GM18867 (cell line): ENCODE results near the gene RBMS3.
"Not testable (repeated sequence)": the region's sequence is repeated elsewhere in the genome, so short reads cannot be mapped to it uniquely, and the experiment has no call there.

Source experiments
- ATAC-seq: cut with Tn5 transposase; IDR thresholded peaks from one replicate; pipeline ENCODE4 v1.9.1; 2021; ENCODE audit warnings: mild to moderate bottlenecking, moderate library complexity; ENCODE audit not compliant: unreplicated experiment

The RBMS3 gene

DNA sequence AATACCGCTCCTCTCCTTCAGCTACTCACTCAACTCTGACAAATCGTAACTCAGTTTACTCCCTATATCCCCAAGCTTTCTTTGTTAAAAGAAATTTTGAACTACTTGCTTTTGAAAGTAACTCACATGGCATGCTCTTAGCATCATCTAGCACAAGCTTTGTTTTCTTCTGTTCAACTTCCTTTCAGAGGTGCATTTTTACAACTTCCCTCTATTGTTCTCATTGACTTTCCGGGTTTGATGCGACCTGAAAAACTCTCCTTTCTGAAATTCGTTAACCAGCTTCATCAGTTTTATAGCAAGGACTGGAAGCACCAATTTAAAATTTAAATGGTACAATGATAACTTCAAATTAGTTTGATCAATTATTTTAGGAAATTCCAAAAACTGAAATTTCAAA is 696.0 kb downstream of the RBMS3 start:
- ATAC-seq: no peak

DNA sequence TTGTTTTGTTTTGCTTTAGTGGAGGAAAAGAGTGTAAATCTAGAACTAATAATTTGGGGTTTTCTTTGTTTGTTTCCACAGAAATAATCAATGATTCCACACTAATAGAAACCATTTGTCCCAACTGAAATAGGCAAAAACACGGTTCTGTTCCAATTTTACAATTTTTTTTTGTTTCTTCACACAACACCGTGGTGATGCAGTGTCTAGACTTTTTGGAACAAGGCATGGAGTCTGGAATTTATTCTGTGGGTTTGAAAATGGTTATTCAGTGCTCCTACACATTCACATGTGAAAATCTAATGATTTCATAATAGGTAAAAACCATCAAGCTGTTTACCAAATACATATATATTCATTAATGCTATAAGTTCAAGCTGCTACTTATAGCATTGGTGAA is 696.5 kb downstream of the RBMS3 start:
- no peak for ATAC-seq

DNA sequence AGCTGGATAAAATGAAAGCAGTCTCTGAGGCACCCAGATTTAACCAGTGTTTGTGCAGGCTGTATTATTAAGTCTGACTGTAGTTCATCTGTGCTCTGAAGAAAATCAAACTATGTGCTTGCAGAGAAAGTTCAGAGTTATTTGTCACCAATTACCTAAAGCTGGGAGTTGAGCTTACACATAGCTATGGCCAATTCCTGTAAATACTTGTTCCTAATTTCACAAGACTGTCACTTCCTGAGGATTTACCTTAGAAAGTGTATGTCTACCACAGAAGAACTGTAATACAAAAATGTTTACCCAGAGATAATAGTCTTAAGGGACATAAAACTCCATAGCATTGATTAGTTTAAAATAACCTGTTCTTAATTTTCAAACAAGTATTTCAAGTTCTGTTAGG is 697.2 kb downstream of the RBMS3 start:
- no peak for ATAC-seq

GRCh38 chr3:29991198-29991597 is 710.3 kb downstream of the RBMS3 start:
- ATAC-seq: no peak

DNA sequence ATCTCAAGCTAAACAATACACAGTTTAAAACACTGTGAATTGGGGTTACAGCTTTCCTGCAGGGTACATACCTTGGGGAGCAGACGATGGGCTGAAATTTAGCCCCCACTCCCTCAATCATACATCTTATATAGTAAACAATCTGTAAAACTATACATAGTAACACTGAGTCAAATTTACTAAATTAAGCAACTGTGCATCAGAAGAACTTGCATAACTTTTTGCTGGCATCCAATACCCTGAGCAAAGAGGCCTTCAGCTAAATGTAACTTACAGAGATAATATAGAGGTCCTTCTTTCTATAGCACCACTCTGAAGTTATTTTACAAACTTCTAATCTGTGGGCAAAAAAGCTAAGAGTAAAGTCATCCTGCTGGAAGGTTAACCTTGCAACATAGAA is 721.9 kb downstream of the RBMS3 start:
- ATAC-seq: no peak

DNA sequence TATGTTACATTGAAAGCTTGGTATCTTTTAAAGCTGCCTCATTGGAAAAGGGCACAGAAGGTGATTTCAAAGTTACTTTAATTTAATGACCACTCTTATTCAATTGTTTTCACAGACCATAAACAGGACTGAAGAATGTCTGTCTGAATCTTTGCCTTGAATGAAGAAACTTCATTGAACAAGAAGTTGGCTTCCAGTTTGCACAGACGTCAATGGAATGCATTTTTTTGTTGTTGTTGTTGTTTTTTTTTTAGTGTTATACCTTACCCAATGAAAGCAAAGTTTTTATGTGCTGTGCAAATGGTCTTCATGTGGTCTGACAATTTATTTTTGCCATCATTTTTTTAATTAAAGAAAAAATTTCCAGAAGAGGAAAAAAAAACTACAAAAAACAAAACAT is 722.9 kb downstream of the RBMS3 start:
- no peak for ATAC-seq

GRCh38 chr3:30004481-30004880 is 723.6 kb downstream of the RBMS3 start:
- ATAC-seq: no peak

GRCh38 chr3:30006111-30006510 is 725.2 kb downstream of the RBMS3 start:
- ATAC-seq: no peak

- no peak for ATAC-seq
Measured at GRCh38 chr3:30007668-30008067, 726.8 kb downstream of the RBMS3 start.

DNA sequence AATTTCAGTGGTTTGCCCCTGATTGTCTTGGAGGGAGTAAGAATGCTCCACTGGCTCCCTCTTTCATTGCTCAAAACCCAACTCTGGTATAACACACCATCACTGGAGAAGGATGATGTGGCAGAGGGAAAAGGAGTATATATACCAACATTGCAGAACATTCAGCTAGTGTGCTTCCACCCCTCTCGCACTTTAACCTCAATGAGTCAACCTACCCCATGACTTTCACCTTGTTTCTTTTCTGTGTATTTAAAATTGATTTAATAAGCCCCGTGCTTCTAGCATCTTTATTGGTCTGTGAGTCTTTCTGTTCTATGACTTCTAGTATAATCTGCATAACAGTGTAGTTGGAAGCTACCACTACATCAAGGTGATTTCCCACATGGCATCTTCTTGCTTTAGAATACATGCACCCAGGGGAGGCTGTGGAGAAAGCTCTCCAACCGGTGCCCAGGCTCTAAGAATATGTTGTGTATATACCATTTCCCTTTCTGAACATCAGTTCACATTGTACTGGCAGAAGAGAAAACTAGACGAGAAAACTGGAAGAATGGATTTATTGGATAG is 730.4 kb downstream of the RBMS3 start:
- ATAC-seq: no peak

GRCh38 chr3:30012941-30013543 is 732.2 kb downstream of the RBMS3 start:
- peak; percentile 44 for ATAC-seq

DNA sequence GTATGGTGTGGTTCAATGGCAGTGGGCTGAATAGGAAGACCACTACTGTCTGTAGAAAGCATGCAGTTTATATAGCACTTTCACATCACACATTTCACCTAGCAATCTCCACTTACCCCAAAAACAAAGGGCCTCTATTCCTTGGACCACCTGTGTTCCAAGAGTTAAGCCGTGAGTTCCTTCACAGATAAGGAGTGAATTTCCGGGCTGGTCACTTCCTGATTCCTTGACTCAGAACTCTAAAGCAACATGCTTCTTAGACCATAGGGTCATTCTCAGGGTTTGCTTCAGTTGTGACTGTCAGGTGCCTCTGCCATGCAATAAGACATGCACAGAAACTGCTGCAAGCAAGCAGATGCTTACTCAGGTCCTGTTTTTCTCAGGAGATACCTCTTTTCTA is 737.0 kb downstream of the RBMS3 start:
- ATAC-seq: no peak

- no peak for ATAC-seq
Measured at GRCh38 chr3:30020380-30020779, 739.5 kb downstream of the RBMS3 start.

- ATAC-seq: no peak
Measured at GRCh38 chr3:30024466-30024865, 743.6 kb downstream of the RBMS3 start.

- no peak for ATAC-seq
Measured at GRCh38 chr3:30026851-30027250, 746.0 kb downstream of the RBMS3 start.

GRCh38 chr3:30034246-30034991 is 753.5 kb downstream of the RBMS3 start:
- no peak for ATAC-seq

GRCh38 chr3:30035935-30036567 is 755.2 kb downstream of the RBMS3 start:
- no peak for ATAC-seq

DNA sequence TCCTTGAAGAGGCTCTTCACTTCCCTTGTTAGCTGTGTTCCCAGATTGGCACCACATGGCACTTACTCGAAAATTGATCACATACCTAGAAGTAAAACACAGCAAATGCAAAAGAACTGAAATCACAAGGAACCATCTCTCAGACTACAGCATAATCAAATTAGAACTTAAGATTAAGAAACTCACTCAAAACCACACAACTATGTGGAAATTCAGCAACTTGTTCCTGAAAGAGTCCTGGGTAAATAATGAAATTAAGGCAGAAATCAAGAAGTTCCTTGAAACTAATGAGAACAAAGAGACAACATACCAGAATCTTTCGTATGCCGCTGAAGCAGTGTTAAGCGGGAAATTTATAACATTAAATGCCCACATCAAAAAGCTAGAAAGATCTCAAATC is 759.3 kb downstream of the RBMS3 start:
- no peak for ATAC-seq

- not testable (repeated sequence) for ATAC-seq
Measured at GRCh38 chr3:30041481-30041880, 760.6 kb downstream of the RBMS3 start.

DNA sequence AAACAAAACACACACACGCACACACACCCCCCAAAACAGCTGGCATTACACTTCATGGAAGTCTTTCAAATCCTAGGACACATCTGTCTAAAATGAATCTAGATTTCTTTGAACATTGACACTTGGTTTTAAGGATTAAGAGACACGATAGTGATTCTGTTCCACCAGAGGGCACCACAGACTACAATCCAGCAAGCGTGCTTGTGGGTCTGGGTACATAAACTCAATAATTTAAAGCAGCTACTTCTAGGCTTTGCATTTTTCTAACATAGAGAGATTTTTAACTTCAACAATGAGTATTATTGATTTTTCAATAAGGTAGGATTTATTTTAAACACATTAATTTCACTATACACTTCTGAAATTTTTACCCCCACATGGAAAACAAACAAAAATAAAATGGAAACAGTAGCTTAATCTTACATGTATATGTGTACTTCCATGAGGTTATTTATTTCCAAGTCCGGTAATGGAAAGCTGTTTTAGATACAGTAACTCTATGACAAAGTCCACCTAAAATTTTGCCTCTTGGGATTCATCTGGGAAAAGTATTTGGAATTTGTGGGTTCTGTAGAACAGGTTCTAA is 761.5 kb downstream of the RBMS3 start:
- ATAC-seq: peak; percentile 74

GRCh38 chr3:30042916-30043555 is 762.2 kb downstream of the RBMS3 start:
- no peak for ATAC-seq
